LNCaP clone FGC (cell line): Measurements from ENCODE around the gene EIF3L.

Source experiments
- DNase-seq: peaks from one replicate; pipeline ENCODE4 v3.0.0-alpha.2; 2011; ENCODE audit warnings: low read depth
- H3K4me3 ChIP-seq: 2 replicates; pipeline ENCODE4 v1.5.1; 2011; ENCODE audit warnings: mild to moderate bottlenecking, low read depth, low read length, control low read depth
- CTCF ChIP-seq: IDR thresholded peaks from 2 replicates; pipeline ENCODE4 v1.5.1; 2012; ENCODE audit warnings: mild to moderate bottlenecking; ENCODE audit not compliant: control insufficient read depth, insufficient read depth; ENCODE audit errors: extremely low read depth

The EIF3L gene

GRCh38 chr22:37924386-37925065, 75.3 kb downstream of the EIF3L start:
- DNase-seq: no peak
- H3K4me3 ChIP-seq: no peak overlapping the region
- no peak for TF ChIP-seq CTCF

GRCh38 chr22:37925330-37925729, 76.1 kb downstream of the EIF3L start:
- no peak for TF ChIP-seq CTCF
- no peak for DNase-seq
- no peak overlapping the region for H3K4me3 ChIP-seq

- DNase-seq: no peak
- TF ChIP-seq CTCF: no peak
- H3K4me3 ChIP-seq: no peak overlapping the region
These were observed 76.5 kb downstream of the EIF3L start for GRCh38 chr22:37925767-37926166.

GRCh38 chr22:37926358-37926757, 77.1 kb downstream of the EIF3L start:
- no peak for TF ChIP-seq CTCF
- DNase-seq: no peak
- H3K4me3 ChIP-seq: no peak overlapping the region

- no peak overlapping the region for H3K4me3 ChIP-seq
- DNase-seq: no peak
- no peak for TF ChIP-seq CTCF
These were observed 77.8 kb downstream of the EIF3L start for GRCh38 chr22:37926771-37927636.

GRCh38 chr22:37927637-37927936, 78.4 kb downstream of the EIF3L start:
- no peak for TF ChIP-seq CTCF
- no peak for DNase-seq
- no peak overlapping the region for H3K4me3 ChIP-seq
